ENCODE data around the gene NSMCE3.
"Not testable (repeated sequence)": the region's sequence is repeated elsewhere in the genome, so short reads cannot be mapped to it uniquely, and the experiment has no call there.

NSMCE3 gene

GRCh38 chr15:29270169-29270955 lies 740 bp upstream of the NSMCE3 start:
- DNase-seq (ENCODE audit: low read depth): no peak

DNA sequence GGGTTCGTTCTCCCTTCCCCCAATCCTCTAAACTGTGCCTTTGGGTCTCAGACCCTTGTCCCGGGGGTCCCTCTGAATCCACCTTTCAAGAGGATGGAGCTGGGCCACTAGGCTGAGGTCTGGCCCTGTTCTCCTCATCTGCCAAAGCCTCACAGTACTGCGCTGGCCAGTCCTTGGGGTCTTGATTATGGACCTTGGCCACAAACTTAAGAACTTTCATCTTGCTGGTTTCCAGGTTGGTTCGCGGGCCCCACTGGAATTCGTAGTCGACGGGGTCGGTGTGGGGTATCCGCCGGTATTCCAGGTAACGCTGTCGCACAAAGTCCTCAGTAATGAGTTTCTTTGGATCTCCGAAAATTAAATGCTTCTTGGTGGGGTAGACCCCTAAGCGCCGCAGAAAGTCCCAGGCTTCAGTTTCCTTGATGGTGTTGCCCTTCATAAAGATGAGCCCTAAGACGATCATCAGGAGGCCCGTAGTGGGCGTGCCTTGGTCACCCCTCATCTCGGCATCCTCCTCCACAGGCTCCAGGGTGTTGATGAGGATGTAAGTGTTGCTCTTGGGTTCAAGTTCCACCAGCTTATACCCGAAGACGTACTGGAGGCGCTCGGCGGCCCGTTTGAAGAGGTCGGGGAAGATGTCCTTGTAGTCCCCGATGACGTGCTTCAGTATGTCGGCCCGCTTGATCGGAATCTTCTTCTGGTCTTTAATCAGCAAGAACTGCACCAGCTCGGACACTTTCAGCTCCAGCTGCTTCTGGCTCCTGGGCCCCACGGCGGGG lies 727 bp downstream of the NSMCE3 start:
- peak; percentile 20 for DNase-seq (ENCODE audit: low read depth)

DNA sequence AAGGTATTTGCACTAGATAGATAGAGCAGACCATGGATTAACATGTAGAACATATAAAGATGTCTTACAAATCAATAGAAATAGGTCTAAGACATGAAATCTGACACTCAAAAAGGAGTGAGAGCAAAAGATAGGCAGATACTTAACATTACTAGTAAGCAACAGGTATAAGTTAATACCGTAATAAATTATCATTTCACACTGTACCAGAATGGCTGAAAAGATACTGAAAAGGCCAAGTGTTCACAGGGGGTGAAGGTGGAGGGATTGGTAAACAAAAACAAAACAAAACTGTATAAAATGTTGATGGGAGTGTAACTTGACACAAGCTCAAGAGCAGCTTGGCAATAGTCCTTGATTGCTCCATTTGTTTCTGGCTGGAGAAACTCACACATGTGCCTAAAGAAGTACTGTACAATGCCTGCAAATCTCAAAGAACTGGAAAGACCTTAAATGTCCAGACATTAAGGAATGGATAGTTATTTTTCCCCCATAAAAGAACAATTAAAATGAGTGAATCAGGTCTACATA lies 3.5 kb downstream of the NSMCE3 start:
- no peak for DNase-seq (ENCODE audit: low read depth)

DNA sequence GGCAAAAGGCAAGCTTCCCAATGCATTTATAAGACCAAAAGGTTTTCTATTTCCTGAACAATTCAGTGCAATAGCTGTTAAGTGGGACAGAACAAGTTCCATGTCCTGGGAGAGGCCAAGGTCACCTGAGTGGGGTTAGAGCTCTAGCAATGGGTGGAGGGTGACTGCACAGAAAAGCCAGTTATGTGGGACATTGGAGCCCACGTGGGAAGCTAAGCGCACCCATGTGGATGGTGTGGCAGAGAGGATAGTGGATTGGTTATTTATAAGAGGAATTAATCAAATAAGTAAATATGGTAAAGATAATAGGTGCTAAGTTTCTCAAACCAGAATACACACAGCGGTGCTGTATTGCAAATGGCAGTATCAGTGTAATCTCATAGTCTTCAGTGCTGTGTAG lies 6.3 kb downstream of the NSMCE3 start:
- DNase-seq (ENCODE audit: low read depth): no peak

- DNase-seq (ENCODE audit: low read depth): no peak
Observed at GRCh38 chr15:29262738-29263137, 6.9 kb downstream of the NSMCE3 start.

GRCh38 chr15:29260896-29261295 lies 8.7 kb downstream of the NSMCE3 start:
- DNase-seq (ENCODE audit: low read depth): no peak

DNA sequence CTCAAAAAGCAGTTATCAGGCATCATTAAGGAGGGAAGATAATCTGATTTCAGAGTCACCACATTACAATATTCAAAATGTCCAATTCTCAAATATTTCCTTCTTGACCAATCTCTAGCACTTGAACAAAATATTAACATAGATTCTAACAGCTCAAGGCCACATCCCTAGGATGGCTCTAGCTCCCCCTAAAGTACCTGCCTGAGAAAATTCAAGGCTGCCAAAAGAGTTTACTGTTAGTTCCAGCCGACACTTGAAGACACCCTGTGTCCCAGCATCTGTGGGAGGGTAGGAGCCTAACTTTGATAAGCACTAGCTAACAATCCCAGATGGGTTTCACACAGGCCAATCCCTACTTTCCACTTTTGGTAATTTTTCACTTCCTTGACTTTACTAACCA lies 10.4 kb downstream of the NSMCE3 start:
- no peak for DNase-seq (ENCODE audit: low read depth)

DNA sequence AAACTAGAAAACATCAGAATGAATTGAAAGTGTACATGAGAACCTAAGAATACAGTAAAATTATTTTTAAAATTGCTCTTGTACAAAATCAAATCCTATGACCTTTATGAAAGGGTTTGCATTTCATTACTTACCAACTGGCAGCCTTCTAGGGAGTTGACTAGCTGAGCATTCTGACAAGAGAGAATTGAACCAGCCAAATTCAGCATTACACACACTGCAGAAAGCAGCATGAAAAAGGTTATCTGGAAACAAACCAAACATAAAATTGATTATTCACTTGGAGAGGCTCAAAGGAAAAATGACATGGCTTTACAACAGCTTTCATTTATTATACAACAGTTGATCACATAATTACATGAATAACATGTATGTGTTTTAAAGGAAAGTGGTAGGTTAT lies 17.4 kb downstream of the NSMCE3 start:
- no peak for DNase-seq (ENCODE audit: low read depth)

- no peak for DNase-seq (ENCODE audit: low read depth)
Observed at GRCh38 chr15:29244544-29244943, 25.1 kb downstream of the NSMCE3 start.

DNA sequence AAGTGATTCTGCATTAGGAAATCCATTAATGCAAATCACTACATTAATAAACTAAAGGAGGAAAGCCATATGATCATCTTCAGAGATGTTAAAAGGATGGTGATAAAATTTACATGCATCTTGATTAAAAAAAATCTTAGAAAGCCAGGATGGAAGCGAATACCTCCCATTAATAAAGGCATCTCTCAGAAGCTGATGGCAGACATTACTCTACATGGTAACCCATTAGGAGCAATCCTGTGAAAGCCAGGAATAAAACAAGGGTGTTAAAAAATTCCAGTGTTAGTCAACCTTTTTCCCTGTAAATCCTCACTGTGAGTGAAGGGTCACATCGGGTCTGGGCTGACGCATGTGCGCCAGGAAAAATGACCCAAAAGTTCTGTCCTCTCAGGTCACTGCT lies 25.5 kb downstream of the NSMCE3 start:
- no peak for DNase-seq (ENCODE audit: low read depth)

DNA sequence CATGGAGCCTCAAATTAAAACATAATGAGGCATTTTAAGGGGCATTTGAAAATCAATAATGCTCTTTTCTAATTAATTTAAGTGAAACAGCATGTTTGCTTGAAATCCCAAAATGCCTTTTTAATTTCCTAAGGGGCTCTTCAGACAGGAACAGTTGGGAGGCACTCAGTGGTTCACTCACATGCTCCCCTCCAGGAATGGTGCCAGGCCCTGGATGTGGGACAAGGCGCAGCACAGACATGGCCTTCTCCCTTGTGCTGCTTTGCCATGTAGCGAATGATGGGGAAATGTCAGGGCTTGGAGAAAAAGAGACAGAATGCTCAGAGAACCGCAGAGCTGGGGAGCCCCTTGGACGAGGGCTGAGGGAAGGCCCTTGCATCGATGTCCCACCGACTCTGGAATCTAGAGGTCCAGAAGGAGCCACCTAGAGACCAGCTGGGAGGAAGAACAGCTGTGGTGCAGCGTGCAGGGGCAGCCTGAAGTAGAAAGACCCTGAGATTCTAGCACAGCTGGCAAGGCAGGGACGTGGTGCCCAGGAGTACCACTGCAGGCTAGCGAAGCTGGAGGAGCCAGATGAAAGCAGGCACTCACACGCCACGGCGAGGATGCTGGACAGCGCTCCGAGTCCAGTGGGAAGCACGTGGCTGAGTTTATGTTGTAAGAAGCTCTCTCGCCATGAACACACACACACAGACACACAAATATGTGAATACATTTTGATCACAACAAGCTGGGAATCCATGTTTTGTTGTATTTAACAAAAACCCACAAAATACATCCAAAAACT lies 27.0 kb downstream of the NSMCE3 start:
- no peak for DNase-seq (ENCODE audit: low read depth)

- no peak for DNase-seq (ENCODE audit: low read depth)
Observed at GRCh38 chr15:29241207-29241606, 28.4 kb downstream of the NSMCE3 start.

GRCh38 chr15:29239395-29239794 lies 30.2 kb downstream of the NSMCE3 start:
- no peak for DNase-seq (ENCODE audit: low read depth)

- DNase-seq (ENCODE audit: low read depth): no peak
Observed at GRCh38 chr15:29233566-29233965, 36.1 kb downstream of the NSMCE3 start.

- DNase-seq (ENCODE audit: low read depth): no peak
Observed at GRCh38 chr15:29226436-29227208, 43.0 kb downstream of the NSMCE3 start.

- no peak for DNase-seq (ENCODE audit: low read depth)
Observed at GRCh38 chr15:29225534-29226234, 43.9 kb downstream of the NSMCE3 start.

DNA sequence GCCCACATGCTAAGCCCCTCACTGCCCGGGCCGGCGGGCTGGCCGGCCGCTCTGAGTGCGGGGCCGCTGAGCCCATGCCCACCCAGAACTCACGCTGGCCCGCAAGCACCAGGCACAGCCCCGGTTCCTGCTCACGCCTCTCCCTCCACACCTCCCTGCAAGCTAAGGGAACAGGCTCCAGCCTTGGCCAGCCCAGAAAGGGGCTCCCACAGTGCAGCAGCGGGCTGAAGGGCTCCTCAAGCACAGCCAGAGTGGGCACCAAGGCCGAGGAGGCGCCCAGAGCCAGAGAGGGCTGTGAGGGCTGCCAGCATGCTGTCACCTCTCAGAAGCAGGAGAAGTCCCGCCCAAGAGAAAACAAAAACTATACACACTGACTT lies 44.6 kb downstream of the NSMCE3 start:
- not testable (repeated sequence) for DNase-seq (ENCODE audit: low read depth)

- DNase-seq (ENCODE audit: low read depth): not testable (repeated sequence)
Observed at GRCh38 chr15:29224235-29224986, 45.2 kb downstream of the NSMCE3 start.

- no peak for DNase-seq (ENCODE audit: low read depth)
Observed at GRCh38 chr15:29223640-29224039, 46.0 kb downstream of the NSMCE3 start.

- no peak for DNase-seq (ENCODE audit: low read depth)
Observed at GRCh38 chr15:29222129-29222853, 47.3 kb downstream of the NSMCE3 start.
